HL-60 (cell line): ENCODE results near the gene TMX2.

ENCODE experiments used
- DNase-seq, 2 experiments: peaks; one replicate each; pipeline ENCODE4 v3.0.0-alpha.2; 2010 to 2020; ENCODE audit warnings: low read depth in 1 of 2, low spot score in 1 of 2
- H3K27ac ChIP-seq: fragments of 250-450 bp; sonication (Bioruptor Pico); replicated peaks from 2 replicates; pipeline ENCODE4 v1.5.1; 2020; ENCODE audit warnings: mild to moderate bottlenecking, moderate library complexity
- H3K27me3 ChIP-seq: fragments of 250-450 bp; sonication (Bioruptor Pico); 2 replicates; pipeline ENCODE4 v1.5.1; 2021; ENCODE audit warnings: mild to moderate bottlenecking, moderate library complexity; ENCODE audit not compliant: insufficient read depth, poor library complexity, severe bottlenecking
- H3K4me3 ChIP-seq: replicated peaks from 2 replicates; pipeline ENCODE4 v1.5.1; 2011; ENCODE audit warnings: mild to moderate bottlenecking, control low read depth, low read length; ENCODE audit not compliant: insufficient read depth
- GABPA ChIP-seq: IDR thresholded peaks from 2 replicates; pipeline ENCODE4 v1.6.1; 2012; ENCODE audit warnings: low read depth
- POLR2AphosphoS5 ChIP-seq: IDR thresholded peaks from 2 replicates; pipeline ENCODE4 v1.6.1; 2012; ENCODE audit warnings: low read depth
- SPI1 ChIP-seq: IDR thresholded peaks from 2 replicates; pipeline ENCODE4 v1.6.1; 2012; ENCODE audit warnings: low read depth, mild to moderate bottlenecking, borderline replicate concordance
- TF ChIP-seq, protein P1 (sequence below): IDR thresholded peaks from 2 replicates; pipeline ENCODE4 v1.6.1; 2012; ENCODE audit warnings: low read depth; ENCODE audit not compliant: insufficient replicate concordance
- TF ChIP-seq, protein P2 (sequence below): IDR thresholded peaks from one replicate; pipeline ENCODE4 v1.5.1; 2011; ENCODE audit warnings: low read length, control low read depth, inconsistent platforms; ENCODE audit not compliant: insufficient read depth

Gene TMX2

GRCh38 chr11:57699813-57700212 is 12.6 kb upstream of the TMX2 start:
- DNase-seq, result no peak
- H3K27me3 ChIP-seq, result no peaks in the 10 kb centered on the region
- no peak overlapping the region for H3K4me3 ChIP-seq
- TF ChIP-seq POLR2AphosphoS5, result no peak
- no peak for TF ChIP-seq SPI1
- TF ChIP-seq, protein P1, sequence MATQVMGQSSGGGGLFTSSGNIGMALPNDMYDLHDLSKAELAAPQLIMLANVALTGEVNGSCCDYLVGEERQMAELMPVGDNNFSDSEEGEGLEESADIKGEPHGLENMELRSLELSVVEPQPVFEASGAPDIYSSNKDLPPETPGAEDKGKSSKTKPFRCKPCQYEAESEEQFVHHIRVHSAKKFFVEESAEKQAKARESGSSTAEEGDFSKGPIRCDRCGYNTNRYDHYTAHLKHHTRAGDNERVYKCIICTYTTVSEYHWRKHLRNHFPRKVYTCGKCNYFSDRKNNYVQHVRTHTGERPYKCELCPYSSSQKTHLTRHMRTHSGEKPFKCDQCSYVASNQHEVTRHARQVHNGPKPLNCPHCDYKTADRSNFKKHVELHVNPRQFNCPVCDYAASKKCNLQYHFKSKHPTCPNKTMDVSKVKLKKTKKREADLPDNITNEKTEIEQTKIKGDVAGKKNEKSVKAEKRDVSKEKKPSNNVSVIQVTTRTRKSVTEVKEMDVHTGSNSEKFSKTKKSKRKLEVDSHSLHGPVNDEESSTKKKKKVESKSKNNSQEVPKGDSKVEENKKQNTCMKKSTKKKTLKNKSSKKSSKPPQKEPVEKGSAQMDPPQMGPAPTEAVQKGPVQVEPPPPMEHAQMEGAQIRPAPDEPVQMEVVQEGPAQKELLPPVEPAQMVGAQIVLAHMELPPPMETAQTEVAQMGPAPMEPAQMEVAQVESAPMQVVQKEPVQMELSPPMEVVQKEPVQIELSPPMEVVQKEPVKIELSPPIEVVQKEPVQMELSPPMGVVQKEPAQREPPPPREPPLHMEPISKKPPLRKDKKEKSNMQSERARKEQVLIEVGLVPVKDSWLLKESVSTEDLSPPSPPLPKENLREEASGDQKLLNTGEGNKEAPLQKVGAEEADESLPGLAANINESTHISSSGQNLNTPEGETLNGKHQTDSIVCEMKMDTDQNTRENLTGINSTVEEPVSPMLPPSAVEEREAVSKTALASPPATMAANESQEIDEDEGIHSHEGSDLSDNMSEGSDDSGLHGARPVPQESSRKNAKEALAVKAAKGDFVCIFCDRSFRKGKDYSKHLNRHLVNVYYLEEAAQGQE, result no peak
- TF ChIP-seq, protein P2, sequence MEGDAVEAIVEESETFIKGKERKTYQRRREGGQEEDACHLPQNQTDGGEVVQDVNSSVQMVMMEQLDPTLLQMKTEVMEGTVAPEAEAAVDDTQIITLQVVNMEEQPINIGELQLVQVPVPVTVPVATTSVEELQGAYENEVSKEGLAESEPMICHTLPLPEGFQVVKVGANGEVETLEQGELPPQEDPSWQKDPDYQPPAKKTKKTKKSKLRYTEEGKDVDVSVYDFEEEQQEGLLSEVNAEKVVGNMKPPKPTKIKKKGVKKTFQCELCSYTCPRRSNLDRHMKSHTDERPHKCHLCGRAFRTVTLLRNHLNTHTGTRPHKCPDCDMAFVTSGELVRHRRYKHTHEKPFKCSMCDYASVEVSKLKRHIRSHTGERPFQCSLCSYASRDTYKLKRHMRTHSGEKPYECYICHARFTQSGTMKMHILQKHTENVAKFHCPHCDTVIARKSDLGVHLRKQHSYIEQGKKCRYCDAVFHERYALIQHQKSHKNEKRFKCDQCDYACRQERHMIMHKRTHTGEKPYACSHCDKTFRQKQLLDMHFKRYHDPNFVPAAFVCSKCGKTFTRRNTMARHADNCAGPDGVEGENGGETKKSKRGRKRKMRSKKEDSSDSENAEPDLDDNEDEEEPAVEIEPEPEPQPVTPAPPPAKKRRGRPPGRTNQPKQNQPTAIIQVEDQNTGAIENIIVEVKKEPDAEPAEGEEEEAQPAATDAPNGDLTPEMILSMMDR, result no peak
- no peak for TF ChIP-seq GABPA
- H3K27ac ChIP-seq, result no peak overlapping the region

GRCh38 chr11:57700425-57700824 is 12.0 kb upstream of the TMX2 start:
- H3K4me3 ChIP-seq, result no peak overlapping the region
- H3K27me3 ChIP-seq, result no peaks in the 10 kb centered on the region
- no peak for DNase-seq
- no peak overlapping the region for H3K27ac ChIP-seq
- no peak for TF ChIP-seq GABPA
- TF ChIP-seq SPI1, result no peak
- TF ChIP-seq, protein P1, result no peak
- no peak for TF ChIP-seq POLR2AphosphoS5
- TF ChIP-seq, protein P2, result no peak

DNA sequence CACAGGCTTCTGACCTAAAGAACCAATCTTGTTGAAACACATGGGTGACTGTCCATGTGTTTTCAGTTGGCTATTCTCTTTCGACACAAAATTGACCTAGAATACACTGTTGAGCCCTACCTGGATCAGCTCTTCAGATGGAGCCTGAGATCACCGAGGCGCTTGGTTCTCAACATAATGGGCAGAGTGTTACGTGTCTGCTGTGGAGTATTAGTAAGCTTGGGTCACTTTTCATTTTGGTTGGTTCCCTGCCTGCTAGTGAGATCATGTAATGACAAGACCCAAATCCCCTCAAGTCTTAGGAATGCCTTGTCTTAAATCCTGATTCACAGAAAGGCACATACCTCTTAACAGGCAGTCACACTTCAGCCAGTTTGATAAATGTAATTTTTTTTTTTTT is 9.1 kb upstream of the TMX2 start:
- H3K27ac ChIP-seq, result no peak overlapping the region
- DNase-seq, result no peak
- TF ChIP-seq SPI1 (no peak), POLR2AphosphoS5 (no peak), GABPA (no peak)
- TF ChIP-seq, protein P1, result no peak
- TF ChIP-seq, protein P2, result no peak
- H3K27me3 ChIP-seq, result no peaks in the 10 kb centered on the region
- no peak overlapping the region for H3K4me3 ChIP-seq
